Hematopoietic multipotent progenitor cell treated with erythropoietin and hydrocortisone succinate and interleukin-3 and kit ligand, for 17 days (in vitro differentiated cells): ENCODE data around the gene ITGB1BP1.

ENCODE experiments used
- DNase-seq: peaks from one replicate; pipeline ENCODE4 v3.0.0-alpha.2; 2015; ENCODE audit warnings: low spot score

The ITGB1BP1 gene

GRCh38 chr2:9377461-9378097 is 45.7 kb downstream of the ITGB1BP1 start:
- no peak for DNase-seq

GRCh38 chr2:9375857-9376428 is 47.4 kb downstream of the ITGB1BP1 start:
- no peak for DNase-seq

- DNase-seq, result no peak
Measured at GRCh38 chr2:9374071-9374730, 49.1 kb downstream of the ITGB1BP1 start.

- no peak for DNase-seq
Measured at GRCh38 chr2:9373476-9373875, 49.9 kb downstream of the ITGB1BP1 start.

- no peak for DNase-seq
Measured at GRCh38 chr2:9373047-9373446, 50.3 kb downstream of the ITGB1BP1 start.

- DNase-seq, result no peak
Measured at GRCh38 chr2:9370746-9371145, 52.6 kb downstream of the ITGB1BP1 start.

- no peak for DNase-seq
Measured at GRCh38 chr2:9366026-9366425, 57.3 kb downstream of the ITGB1BP1 start.

GRCh38 chr2:9365498-9366019 is 57.8 kb downstream of the ITGB1BP1 start:
- no peak for DNase-seq

- DNase-seq, result no peak
Measured at GRCh38 chr2:9364791-9365497, 58.4 kb downstream of the ITGB1BP1 start.

- DNase-seq, result no peak
Measured at GRCh38 chr2:9364373-9364772, 59.0 kb downstream of the ITGB1BP1 start.

- DNase-seq, result no peak
Measured at GRCh38 chr2:9360701-9361100, 62.6 kb downstream of the ITGB1BP1 start.

GRCh38 chr2:9360110-9360509 is 63.2 kb downstream of the ITGB1BP1 start:
- no peak for DNase-seq

- DNase-seq, result no peak
Measured at GRCh38 chr2:9359463-9359862, 63.9 kb downstream of the ITGB1BP1 start.

GRCh38 chr2:9358846-9359245 is 64.5 kb downstream of the ITGB1BP1 start:
- DNase-seq, result no peak

- no peak for DNase-seq
Measured at GRCh38 chr2:9356261-9356660, 67.1 kb downstream of the ITGB1BP1 start.

- DNase-seq, result no peak
Measured at GRCh38 chr2:9355716-9356115, 67.6 kb downstream of the ITGB1BP1 start.

GRCh38 chr2:9355270-9355669 is 68.1 kb downstream of the ITGB1BP1 start:
- DNase-seq, result no peak

GRCh38 chr2:9354318-9354717 is 69.0 kb downstream of the ITGB1BP1 start:
- DNase-seq, result no peak
